GM18508 (cell line): ENCODE measurements around the gene CARS2.

Source experiments
- ATAC-seq: cut with Tn5 transposase; IDR thresholded peaks from one replicate; pipeline ENCODE4 v1.9.1; 2021; ENCODE audit warnings: moderate number of reproducible peaks; ENCODE audit not compliant: insufficient read depth, unreplicated experiment

Gene CARS2

DNA sequence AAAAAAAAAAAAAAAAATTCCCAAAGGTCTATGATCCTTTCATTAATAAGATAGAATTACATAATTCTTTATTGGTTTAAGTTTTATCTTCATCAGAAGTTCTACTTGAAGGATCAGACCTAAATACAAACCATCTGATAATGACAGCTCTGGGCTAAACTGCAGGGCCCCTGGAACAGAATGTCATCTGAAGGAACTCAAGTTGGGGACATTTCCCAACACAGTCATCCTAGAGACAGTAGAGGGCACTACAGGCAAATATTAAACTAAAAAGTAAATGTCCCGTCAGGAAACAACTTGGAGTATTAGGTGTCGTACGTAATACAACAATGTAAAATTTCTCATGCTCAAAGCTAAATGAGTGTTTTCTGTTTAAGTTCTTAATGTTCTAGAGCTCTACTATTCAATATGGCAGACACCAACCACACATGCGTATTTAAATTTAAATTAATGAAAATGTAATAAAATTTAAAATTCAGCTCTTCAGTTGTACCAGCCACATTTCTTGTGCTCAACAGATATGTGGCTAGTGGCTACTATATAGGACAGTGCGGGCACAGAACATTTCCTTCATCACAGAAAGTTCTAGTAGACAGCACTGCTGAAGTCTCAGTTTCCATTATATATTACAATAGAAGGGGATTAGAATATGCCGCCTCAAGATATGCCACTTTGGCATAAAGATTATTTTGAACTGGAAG is 112.3 kb downstream of the CARS2 start:
- ATAC-seq = peak; percentile 80

GRCh38 chr13:110592665-110593064 is 113.3 kb downstream of the CARS2 start:
- ATAC-seq = no peak
